Putamen (tissue), 1 donor: ENCODE measurements around the gene ATP7B.

ENCODE experiments used
- DNase-seq: peaks from one replicate; pipeline ENCODE4 v3.0.0-alpha.2; 2016; ENCODE audit warnings: low spot score

ATP7B gene

GRCh38 chr13:51950722-51951121 lies 60.5 kb downstream of the ATP7B start:
- no peak for DNase-seq

- no peak for DNase-seq
These were observed 65.0 kb downstream of the ATP7B start for GRCh38 chr13:51946163-51946669.

- no peak for DNase-seq
These were observed 66.1 kb downstream of the ATP7B start for GRCh38 chr13:51945149-51945548.

GRCh38 chr13:51944428-51944827 lies 66.8 kb downstream of the ATP7B start:
- DNase-seq, result no peak

- DNase-seq, result no peak
These were observed 67.5 kb downstream of the ATP7B start for GRCh38 chr13:51943721-51944120.

- DNase-seq, result no peak
These were observed 69.1 kb downstream of the ATP7B start for GRCh38 chr13:51942189-51942588.

- DNase-seq, result no peak
These were observed 72.8 kb downstream of the ATP7B start for GRCh38 chr13:51938454-51938853.

GRCh38 chr13:51937320-51938290 lies 73.6 kb downstream of the ATP7B start:
- no peak for DNase-seq

GRCh38 chr13:51935326-51936171 lies 75.7 kb downstream of the ATP7B start:
- peak; percentile 40 for DNase-seq

GRCh38 chr13:51934461-51935087 lies 76.7 kb downstream of the ATP7B start:
- no peak for DNase-seq

GRCh38 chr13:51933466-51934058 lies 77.7 kb downstream of the ATP7B start:
- DNase-seq, result no peak

- no peak for DNase-seq
These were observed 79.0 kb downstream of the ATP7B start for GRCh38 chr13:51932231-51932630.

GRCh38 chr13:51931606-51932005 lies 79.6 kb downstream of the ATP7B start:
- DNase-seq, result no peak

- DNase-seq, result no peak
These were observed 81.6 kb downstream of the ATP7B start for GRCh38 chr13:51929699-51930098.

- DNase-seq, result no peak
These were observed 83.0 kb downstream of the ATP7B start for GRCh38 chr13:51928231-51928630.

GRCh38 chr13:51927129-51927528 lies 84.1 kb downstream of the ATP7B start:
- peak; percentile 71 for DNase-seq

GRCh38 chr13:51926528-51926885 lies 84.7 kb downstream of the ATP7B start:
- no peak for DNase-seq

- DNase-seq, result no peak
These were observed 85.3 kb downstream of the ATP7B start for GRCh38 chr13:51925865-51926527.

- no peak for DNase-seq
These were observed 86.3 kb downstream of the ATP7B start for GRCh38 chr13:51924756-51925544.

- DNase-seq, result no peak
These were observed 87.2 kb downstream of the ATP7B start for GRCh38 chr13:51923983-51924539.
